ENCODE measurements around the gene WNT16. TPM values are rescaled to one million over a fixed set of nuclear protein-coding genes. Genes with fewer than 3 reads are reported as not detected.

Gene WNT16
- total RNA-seq, 1 experiment from 2014 or later, result not detected

- H3K4ac ChIP-seq (ENCODE audit: low read depth, low read length), result no peak overlapping the region
- H2BK5ac ChIP-seq (ENCODE audit: insufficient read length, low read length), result no peak overlapping the region
- H3K4me1 ChIP-seq (ENCODE audit: insufficient read depth, low read length), result 0 out of 2 replicates have a peak, but pooled peaks cover 2% of the 10 kb centered on the region
- H2AK5ac ChIP-seq (ENCODE audit: insufficient read length, low read length), result no peak overlapping the region
- no peak overlapping the region for H2BK120ac ChIP-seq (ENCODE audit: low read depth, low read length, poor library complexity, severe bottlenecking)
- H3K9me3 Mint-ChIP-seq, result peaks cover 18 to 22% of the 10 kb centered on the region in 2 experiments
- H2AFZ ChIP-seq (ENCODE audit: low read length), result no peak overlapping the region
- no peak overlapping the region for H3K56ac ChIP-seq (ENCODE audit: insufficient read length, low read depth, low read length)
- no peak overlapping the region for H3K9ac ChIP-seq (ENCODE audit: extremely low read depth, insufficient read length, low read length)
- H3K79me1 ChIP-seq (ENCODE audit: insufficient read depth, low read depth, low read length, poor library complexity, severe bottlenecking), result no peaks in the 10 kb centered on the region
- no peaks in the 10 kb centered on the region for H3K79me2 ChIP-seq (ENCODE audit: insufficient read depth, low read length)
- H4K91ac ChIP-seq (ENCODE audit: insufficient read length, low read depth, low read length), result no peak overlapping the region
- H3K9me3 ChIP-seq (ENCODE audit: control insufficient read depth, low read depth, low read length), result no peaks in the 10 kb centered on the region
- no peaks in the 10 kb centered on the region for H3K27me3 ChIP-seq (ENCODE audit: insufficient read depth, low read length)
- peaks cover 11 to 13% of the 10 kb centered on the region in 2 experiments for H3K4me1 Mint-ChIP-seq
- no peak overlapping the region for H3K18ac ChIP-seq (ENCODE audit: insufficient read length, low read depth, low read length)
- H3T11ph ChIP-seq (ENCODE audit: low read length), result no peak overlapping the region
- no peak overlapping the region for H3K4me3 Mint-ChIP-seq
- 0 out of 2 replicates have a peak, but pooled peaks cover 2% of the 10 kb centered on the region for H3K27me3 Mint-ChIP-seq (ENCODE audit: low read depth)
- H3K4me2 ChIP-seq (ENCODE audit: insufficient read depth, insufficient read length, low read length), result no peak overlapping the region
- DNase-seq, result no peak
- no peak overlapping the region for H3K14ac ChIP-seq (ENCODE audit: insufficient read depth, low read length)
- no peaks in the 10 kb centered on the region for H4K20me1 ChIP-seq (ENCODE audit: control insufficient read depth, insufficient read depth, insufficient read length)
- H3K23ac ChIP-seq (ENCODE audit: insufficient read length, low read depth, low read length), result no peak overlapping the region
- no CpG with 5 or more reads among the region's 1 CpG for WGBS (ENCODE audit: extremely low coverage, insufficient read length, low lambda C conversion rate)
- peaks cover 15 to 20% (median 17%) of the 10 kb centered on the region in 3 experiments for H3K36me3 Mint-ChIP-seq (ENCODE audit: insufficient read depth in 1 of 3, low read depth in 3 of 3)
- H2BK20ac ChIP-seq (ENCODE audit: low read depth, low read length, poor library complexity, severe bottlenecking), result no peak overlapping the region
- TF ChIP-seq CTCF (conservative IDR thresholded peaks at IDR 0.05), result no peak
- H3K27ac Mint-ChIP-seq, result no peak overlapping the region
- H2BK15ac ChIP-seq (ENCODE audit: low read depth, low read length), result no peak overlapping the region
- H4K8ac ChIP-seq (replicated peaks; ENCODE audit: insufficient read length, low read depth, low read length), result no peak overlapping the region
- no peaks in the 10 kb centered on the region for H3K23me2 ChIP-seq (ENCODE audit: insufficient read length, low read depth, low read length, poor library complexity, severe bottlenecking)
- no peak overlapping the region for H4K5ac ChIP-seq (ENCODE audit: insufficient read length, low read depth, low read length)
- no peak overlapping the region for H2BK12ac ChIP-seq (ENCODE audit: insufficient read length, low read depth, low read length)
- H3K27ac ChIP-seq (ENCODE audit: insufficient read length, low read depth, low read length), result no peak overlapping the region
These were observed 48.1 kb upstream of the WNT16 start for GRCh38 chr7:121280656-121281055.
